Cerebellar nuclear complex (tissue), 1 donor: ENCODE measurements around the gene TLR6.

Experiments
- DNase-seq, 2 experiments: peaks; one replicate each; lab custom pipeline; 2025; lab: John Stamatoyannopoulos, UW

TLR6 gene, protein sequence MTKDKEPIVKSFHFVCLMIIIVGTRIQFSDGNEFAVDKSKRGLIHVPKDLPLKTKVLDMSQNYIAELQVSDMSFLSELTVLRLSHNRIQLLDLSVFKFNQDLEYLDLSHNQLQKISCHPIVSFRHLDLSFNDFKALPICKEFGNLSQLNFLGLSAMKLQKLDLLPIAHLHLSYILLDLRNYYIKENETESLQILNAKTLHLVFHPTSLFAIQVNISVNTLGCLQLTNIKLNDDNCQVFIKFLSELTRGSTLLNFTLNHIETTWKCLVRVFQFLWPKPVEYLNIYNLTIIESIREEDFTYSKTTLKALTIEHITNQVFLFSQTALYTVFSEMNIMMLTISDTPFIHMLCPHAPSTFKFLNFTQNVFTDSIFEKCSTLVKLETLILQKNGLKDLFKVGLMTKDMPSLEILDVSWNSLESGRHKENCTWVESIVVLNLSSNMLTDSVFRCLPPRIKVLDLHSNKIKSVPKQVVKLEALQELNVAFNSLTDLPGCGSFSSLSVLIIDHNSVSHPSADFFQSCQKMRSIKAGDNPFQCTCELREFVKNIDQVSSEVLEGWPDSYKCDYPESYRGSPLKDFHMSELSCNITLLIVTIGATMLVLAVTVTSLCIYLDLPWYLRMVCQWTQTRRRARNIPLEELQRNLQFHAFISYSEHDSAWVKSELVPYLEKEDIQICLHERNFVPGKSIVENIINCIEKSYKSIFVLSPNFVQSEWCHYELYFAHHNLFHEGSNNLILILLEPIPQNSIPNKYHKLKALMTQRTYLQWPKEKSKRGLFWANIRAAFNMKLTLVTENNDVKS

GRCh38 chr4:38856524-38857337 is at the start of gene TLR6:
TSS of gene TLR6 (minus strand) at chr4:38856817. CDS start at chr4:38829473, 27,344 bp downstream.
- DNase-seq = no peak

GRCh38 chr4:38905652-38906385 is 49.2 kb upstream of the TLR6 start:
- no peak for DNase-seq

DNA sequence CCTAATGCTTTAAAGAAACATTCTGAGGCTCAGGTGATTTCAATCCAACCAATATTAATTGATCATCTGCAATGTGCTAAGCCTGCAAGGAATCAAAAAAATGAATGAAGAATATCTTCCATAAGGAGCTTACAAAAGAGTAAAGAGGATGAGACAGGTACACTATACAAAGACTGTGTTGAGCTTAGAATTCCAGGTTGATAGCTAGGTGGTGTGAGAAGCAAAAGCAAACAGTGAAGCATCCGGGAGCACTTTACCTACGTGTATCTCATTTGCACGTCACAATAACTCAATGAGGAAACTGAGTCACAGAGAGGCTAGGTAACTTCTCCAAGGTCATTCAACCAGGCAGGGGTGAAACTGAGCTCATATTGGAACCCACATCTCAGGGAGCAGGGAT is 48.1 kb upstream of the TLR6 start:
- DNase-seq = no peak

DNA sequence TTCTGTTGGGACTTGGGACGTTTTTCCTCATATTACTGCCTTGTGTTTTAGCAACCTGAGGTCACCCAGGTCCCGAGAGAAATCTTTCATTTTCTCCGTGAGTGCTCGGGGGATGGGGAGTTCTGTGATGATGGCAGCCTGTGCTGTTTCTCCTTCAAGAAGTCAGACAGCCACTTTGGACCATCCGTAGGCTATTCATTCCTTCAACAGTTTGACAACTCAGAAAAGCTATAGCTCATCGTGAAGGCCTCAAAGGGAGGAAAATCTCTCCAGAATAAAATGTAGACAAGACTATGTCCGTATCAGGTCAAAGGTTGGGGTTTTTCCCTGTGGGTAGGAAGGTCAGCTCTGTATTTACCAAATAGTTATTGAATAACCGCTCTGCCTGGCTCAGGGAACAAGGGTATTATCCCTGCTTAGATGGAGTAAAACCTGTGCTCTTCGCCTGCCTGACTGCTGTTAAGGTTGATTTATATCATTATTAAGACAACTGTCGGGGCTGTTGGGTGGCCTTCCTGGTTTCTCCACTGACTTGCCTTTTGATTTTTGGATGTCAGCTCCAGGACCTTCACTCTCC is 47.6 kb upstream of the TLR6 start:
- DNase-seq = no peak

- DNase-seq = peak in 1 of 2 experiments; percentile 58
These were observed 46.1 kb upstream of the TLR6 start for GRCh38 chr4:38902695-38903094.

DNA sequence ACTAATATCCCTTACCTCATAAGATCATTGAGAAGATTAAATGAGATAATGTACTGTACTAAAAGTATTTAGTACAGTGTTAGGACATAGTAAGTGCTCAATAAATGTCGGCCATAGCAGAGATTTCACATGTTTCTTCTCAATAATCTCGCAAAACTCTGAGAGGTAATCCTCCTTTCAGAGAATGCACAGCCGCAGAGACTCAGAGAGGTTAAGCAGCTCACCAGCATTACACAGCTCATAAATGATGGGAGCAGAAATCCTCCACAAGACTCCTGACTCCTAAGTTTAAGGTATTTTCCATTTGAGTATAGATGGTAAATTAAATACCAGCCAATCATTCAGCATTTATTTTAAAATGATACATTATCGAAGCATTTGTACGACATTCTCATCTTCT is 45.6 kb upstream of the TLR6 start:
- no peak for DNase-seq

- no peak for DNase-seq
These were observed 41.6 kb upstream of the TLR6 start for GRCh38 chr4:38898245-38898644.

DNA sequence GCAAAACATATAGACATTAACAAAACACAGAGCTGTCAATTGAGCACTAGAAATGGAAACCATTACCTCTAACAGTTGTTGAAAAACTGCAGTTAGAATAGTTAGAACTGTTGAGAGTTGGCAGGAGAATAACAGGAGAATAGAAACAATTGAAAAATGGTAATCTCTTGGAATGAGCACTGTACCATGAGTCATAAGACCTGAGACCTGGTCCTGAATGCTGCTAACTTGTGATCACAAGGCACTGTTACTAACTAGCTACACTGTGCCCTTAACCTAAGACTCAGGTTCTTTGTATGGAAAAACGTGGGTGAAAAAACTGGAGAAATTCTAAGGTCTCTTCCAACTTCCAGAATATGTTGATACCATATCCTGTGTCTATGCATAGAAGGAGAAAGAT is 40.3 kb upstream of the TLR6 start:
- no peak for DNase-seq

DNA sequence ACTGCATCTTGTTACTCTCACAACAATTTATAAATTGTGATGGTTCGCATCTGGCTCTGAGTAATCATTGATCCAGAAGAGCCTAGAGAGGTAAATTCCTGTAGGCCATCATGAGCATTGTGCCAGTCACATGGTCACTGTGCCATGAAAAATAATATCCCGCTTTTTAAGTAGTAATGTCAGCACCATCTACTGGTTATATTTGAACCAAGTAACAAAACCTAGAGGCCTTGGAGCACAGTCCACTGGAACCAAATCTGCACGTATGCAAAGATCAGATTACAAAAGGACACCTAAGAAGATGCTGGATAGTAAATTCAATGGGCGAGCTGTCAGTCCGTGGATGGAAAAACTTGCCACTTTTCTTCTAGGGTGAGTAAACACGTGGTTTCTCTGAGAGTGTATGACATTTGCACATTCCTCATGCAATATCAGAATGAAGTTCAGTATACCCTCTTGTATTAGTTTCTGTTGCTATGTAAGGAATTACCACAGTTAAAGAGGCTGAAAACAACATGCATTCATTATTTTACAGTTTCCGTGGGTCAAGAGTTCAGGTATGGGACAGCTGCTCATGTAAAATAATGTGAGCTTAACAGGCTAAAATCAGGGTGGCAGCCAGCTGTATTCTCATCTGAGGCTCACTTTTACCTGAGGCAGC is 37.8 kb upstream of the TLR6 start:
- no peak for DNase-seq

DNA sequence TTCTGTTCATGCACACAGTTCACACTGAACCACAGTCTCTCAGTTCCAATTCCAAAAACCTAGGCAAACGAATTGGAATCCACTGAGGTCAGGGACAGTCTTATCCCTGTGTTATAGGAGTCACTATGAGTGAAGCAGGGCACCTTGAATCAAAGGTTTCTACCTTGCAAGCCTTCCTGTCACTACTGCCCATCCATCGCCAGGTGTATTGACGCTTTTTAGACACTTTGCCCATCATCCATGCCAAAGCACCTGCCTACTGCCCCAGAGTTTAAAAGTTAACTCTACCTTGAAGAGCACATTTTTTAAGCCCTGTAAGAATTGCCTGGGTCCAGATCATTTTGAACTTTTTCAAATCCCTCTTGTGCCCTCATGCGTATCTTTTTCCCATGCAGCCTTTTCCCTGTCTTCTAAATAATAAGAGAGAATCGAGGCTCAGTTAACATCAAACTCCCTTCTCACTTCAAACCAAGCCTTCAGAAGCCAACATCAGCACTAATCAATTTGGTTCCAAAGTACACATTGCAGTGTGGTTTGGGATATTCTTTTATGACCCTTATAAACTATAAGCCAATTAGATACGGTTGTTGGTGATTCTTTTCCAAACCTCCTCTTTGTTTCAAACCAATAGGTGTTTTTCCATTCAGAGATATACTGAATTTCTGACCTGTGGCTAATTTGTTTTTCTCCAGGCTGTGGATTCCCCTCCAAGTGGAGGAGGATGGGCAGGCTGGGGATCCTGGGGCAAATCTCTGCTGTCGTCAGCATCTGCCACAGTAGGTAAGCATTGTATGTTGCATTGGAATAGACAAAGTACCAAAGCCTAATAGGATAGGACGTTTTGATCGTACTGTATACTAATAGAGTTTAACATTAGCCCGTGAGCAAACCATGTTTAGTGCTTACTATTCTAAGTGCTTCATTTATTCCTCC is 34.7 kb upstream of the TLR6 start:
- no peak for DNase-seq

DNA sequence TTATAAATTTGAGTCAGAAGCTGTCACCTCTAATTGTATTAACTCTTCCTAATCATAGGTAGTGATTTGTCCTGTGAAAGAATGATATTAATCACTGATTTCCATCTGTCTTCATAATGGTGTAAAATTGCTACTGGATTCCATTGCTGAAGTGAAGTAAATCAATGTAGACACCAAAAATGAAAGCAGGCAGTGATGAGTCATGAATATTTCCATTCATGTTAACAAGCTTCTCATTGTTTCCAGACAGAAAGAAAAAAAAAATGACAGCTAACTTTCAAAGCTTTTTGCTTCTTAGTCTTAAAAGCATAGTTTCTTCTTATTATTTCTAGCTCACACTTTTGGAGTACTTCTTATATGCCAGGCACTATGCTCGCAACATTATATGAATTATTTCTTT is 32.5 kb upstream of the TLR6 start:
- DNase-seq = no peak

- DNase-seq = no peak
These were observed 27.6 kb upstream of the TLR6 start for GRCh38 chr4:38884254-38884653.

- DNase-seq = no peak
These were observed 20.0 kb upstream of the TLR6 start for GRCh38 chr4:38876636-38877035.

GRCh38 chr4:38873290-38873944 is 16.8 kb upstream of the TLR6 start:
- no peak for DNase-seq

- no peak for DNase-seq
These were observed 16.0 kb upstream of the TLR6 start for GRCh38 chr4:38872620-38873019.

- DNase-seq = no peak
These were observed 15.0 kb upstream of the TLR6 start for GRCh38 chr4:38871593-38871992.

DNA sequence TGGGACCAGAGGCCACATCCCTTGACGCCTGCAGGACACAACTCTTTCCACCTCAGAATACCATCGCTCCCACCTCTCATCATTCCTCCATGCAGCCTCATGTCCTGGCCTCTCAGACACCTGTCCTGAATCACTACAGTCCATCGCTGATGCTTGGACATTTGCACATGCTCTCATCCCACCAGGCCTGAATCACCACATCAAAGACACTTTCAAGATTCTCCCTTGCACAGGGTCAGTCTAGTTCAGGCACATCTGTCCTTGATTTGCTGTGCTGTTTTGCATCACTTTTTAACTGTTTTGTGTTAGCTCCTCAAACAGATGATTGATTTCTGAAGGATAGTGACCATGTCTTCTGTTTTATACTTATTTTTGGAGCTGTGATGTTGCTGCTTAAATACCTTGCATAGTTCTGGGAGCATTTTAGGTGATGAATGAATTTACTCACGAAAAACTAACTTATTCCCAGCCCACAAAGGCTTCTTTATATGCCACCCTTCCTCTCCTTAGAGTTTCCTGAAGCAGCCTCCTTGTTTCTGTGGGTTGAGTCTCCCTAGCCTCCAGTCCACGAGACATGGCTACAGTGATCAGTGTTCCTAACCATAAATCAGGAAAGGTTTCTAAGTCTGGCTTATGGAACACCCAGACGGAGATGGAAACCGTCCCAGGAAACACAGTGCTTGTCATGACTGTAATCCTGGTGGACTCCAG is 13.6 kb upstream of the TLR6 start:
- no peak for DNase-seq

GRCh38 chr4:38869511-38869910 is 12.9 kb upstream of the TLR6 start:
- DNase-seq = no peak
